ENCODE data around the gene NEK9. TPM values are rescaled to one million over a fixed set of nuclear protein-coding genes. Genes with fewer than 3 reads are reported as not detected.

The NEK9 gene
- total and polyA plus RNA-seq, 2 experiments from 2014 or later = 16.3 to 31.1 TPM

DNA sequence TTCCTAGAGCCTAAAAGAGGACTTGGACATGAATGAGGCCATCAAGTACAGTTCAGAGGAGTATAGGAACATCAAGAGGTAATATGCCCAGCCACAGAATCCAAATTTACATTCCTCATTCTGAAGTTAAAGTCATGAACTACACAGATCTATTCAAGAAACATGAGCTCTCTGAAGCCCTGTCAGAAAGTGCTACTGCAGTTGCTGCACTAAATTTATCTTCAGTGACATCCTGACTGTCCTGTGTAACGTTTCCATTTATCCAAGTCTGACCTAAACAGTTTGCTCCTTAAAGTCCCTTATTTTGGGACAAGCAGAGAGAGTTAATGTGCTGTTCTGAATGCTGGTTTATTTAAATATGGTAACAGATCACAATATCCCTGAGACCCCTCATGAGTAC lies 28.2 kb downstream of the NEK9 start (continued):
- TF ChIP-seq ZNF331 (CRISPR knock-in tag; IDR thresholded peaks at IDR 0.05; ENCODE audit: low read depth) = no peak
- no peak for TF ChIP-seq POLR2AphosphoS5 (IDR thresholded peaks at IDR 0.05; ENCODE audit: low read depth)
- TF ChIP-seq EZH2phosphoT487 (IDR thresholded peaks at IDR 0.05; ENCODE audit: unreplicated experiment) = no peak
- TF ChIP-seq EZH2 (IDR thresholded peaks at IDR 0.05; ENCODE audit: low read depth, unreplicated experiment) = no peak

- Mint-ChIP-seq H3K4me1 (no peaks in the 10 kb centered on the region), H3K9me3 (no peaks in the 10 kb centered on the region), H3K27ac (no peak overlapping the region), H3K36me3 (ENCODE audit: low read depth) (peaks cover 75% of the 10 kb centered on the region), H3K4me3 (no peak overlapping the region), H3K27me3 (ENCODE audit: insufficient read depth, low read depth, poor library complexity) (no peaks in the 10 kb centered on the region)
- no peak for DNase-seq (ENCODE audit: low spot score)
- H3K36me3 ChIP-seq (ENCODE audit: insufficient read depth) = peaks cover 15% of the 10 kb centered on the region; the same call in 1 of the 2 replicates
- no peak for TF ChIP-seq ZNF331 (CRISPR knock-in tag; IDR thresholded peaks at IDR 0.05; ENCODE audit: low read depth)
- no peak for TF ChIP-seq POLR2AphosphoS5 (IDR thresholded peaks at IDR 0.05; ENCODE audit: low read depth)
- TF ChIP-seq STAT1 (IDR thresholded peaks at IDR 0.05; ENCODE audit: unreplicated experiment) = no peak
- TF ChIP-seq NANOG (IDR thresholded peaks at IDR 0.05; ENCODE audit: borderline replicate concordance) = no peak
- H3K4me2 ChIP-seq = no peak overlapping the region
- H3K79me2 ChIP-seq (replicated peaks; ENCODE audit: insufficient read depth) = no peaks in the 10 kb centered on the region
- ATAC-seq = no peak
- peaks cover 4% of the 10 kb centered on the region; the same call in 1 of the 2 replicates for H4K20me1 ChIP-seq (replicated peaks; ENCODE audit: insufficient read depth)
- no peak overlapping the region for H3K27ac ChIP-seq (ENCODE audit: low read depth)
- no peak overlapping the region for H3K4me3 ChIP-seq
- no peaks in the 10 kb centered on the region; the same call in 1 of the 2 replicates for H3F3A ChIP-seq (replicated peaks; ENCODE audit: low read depth)
- H3K4me1 ChIP-seq (ENCODE audit: insufficient read depth) = no peaks in the 10 kb centered on the region; the same call in 1 of the 2 replicates
- no peaks in the 10 kb centered on the region for H3K9me2 ChIP-seq (ENCODE audit: insufficient read depth)
- H3K27me3 ChIP-seq (ENCODE audit: insufficient read depth) = no peaks in the 10 kb centered on the region
- H2AFZ ChIP-seq = no peak overlapping the region
Observed at GRCh38 chr14:75098212-75098611, 28.6 kb downstream of the NEK9 start.

DNA sequence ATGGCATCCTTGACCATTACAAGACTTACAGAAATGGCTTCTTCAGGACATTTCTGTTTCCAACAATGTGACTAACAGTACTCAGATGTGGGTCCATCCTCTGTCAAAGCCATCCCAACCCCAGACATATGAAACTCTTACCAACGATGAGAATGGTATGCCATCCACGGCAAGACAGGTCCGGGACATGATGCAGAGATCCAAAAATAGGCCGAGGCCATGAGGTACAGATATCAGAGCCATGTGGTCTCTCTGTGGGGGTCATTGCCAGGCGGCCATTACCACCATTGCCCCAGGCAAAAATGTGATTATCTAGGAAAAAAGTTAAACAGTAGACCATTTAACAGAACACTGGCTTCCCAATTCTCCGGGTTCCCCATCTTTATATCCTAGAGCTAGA lies 29.9 kb downstream of the NEK9 start:
- no peaks in the 10 kb centered on the region for H3K79me2 ChIP-seq (replicated peaks; ENCODE audit: insufficient read depth)
- no peak overlapping the region for H3K4me3 ChIP-seq
- H3K27ac ChIP-seq (ENCODE audit: low read depth) = no peak overlapping the region
- H3K4me2 ChIP-seq = no peak overlapping the region
- peaks cover 15% of the 10 kb centered on the region; the same call in 1 of the 2 replicates for H3K36me3 ChIP-seq (ENCODE audit: insufficient read depth)
- DNase-seq (ENCODE audit: low spot score) = no peak
- H3K4me1 Mint-ChIP-seq = peaks cover 6% of the 10 kb centered on the region; the same call in 2 of the 3 replicates
- H3K9me3 Mint-ChIP-seq = no peaks in the 10 kb centered on the region
- H3F3A ChIP-seq (replicated peaks; ENCODE audit: low read depth) = no peaks in the 10 kb centered on the region; the same call in 1 of the 2 replicates
- H2AFZ ChIP-seq = no peak overlapping the region
- ATAC-seq = no peak
- no peaks in the 10 kb centered on the region for H3K27me3 Mint-ChIP-seq (ENCODE audit: insufficient read depth, low read depth, poor library complexity)
- H3K9me2 ChIP-seq (ENCODE audit: insufficient read depth) = no peaks in the 10 kb centered on the region
- H3K4me1 ChIP-seq (ENCODE audit: insufficient read depth) = no peaks in the 10 kb centered on the region; the same call in 1 of the 2 replicates
- no peaks in the 10 kb centered on the region for H3K27me3 ChIP-seq (ENCODE audit: insufficient read depth)
- H3K36me3 Mint-ChIP-seq (ENCODE audit: low read depth) = peaks cover 73% of the 10 kb centered on the region
- H4K20me1 ChIP-seq (replicated peaks; ENCODE audit: insufficient read depth) = peaks cover 4% of the 10 kb centered on the region; the same call in 1 of the 2 replicates
- H3K4me3 Mint-ChIP-seq = no peak overlapping the region
- H3K27ac Mint-ChIP-seq = no peak overlapping the region
- TF ChIP-seq, protein P1, sequence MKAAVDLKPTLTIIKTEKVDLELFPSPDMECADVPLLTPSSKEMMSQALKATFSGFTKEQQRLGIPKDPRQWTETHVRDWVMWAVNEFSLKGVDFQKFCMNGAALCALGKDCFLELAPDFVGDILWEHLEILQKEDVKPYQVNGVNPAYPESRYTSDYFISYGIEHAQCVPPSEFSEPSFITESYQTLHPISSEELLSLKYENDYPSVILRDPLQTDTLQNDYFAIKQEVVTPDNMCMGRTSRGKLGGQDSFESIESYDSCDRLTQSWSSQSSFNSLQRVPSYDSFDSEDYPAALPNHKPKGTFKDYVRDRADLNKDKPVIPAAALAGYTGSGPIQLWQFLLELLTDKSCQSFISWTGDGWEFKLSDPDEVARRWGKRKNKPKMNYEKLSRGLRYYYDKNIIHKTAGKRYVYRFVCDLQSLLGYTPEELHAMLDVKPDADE (IDR thresholded peaks at IDR 0.05) = no peak
- no peak for TF ChIP-seq STAT1 (IDR thresholded peaks at IDR 0.05; ENCODE audit: unreplicated experiment)
- TF ChIP-seq EZH2 (IDR thresholded peaks at IDR 0.05; ENCODE audit: low read depth, unreplicated experiment) = no peak
- no peak for TF ChIP-seq POLR2AphosphoS5 (IDR thresholded peaks at IDR 0.05; ENCODE audit: low read depth)
- no peak for TF ChIP-seq ZNF331 (CRISPR knock-in tag; IDR thresholded peaks at IDR 0.05; ENCODE audit: low read depth)
- TF ChIP-seq CREB1 (CRISPR knock-in tag; IDR thresholded peaks at IDR 0.05; ENCODE audit: low read depth) = no peak
- TF ChIP-seq ZNF114 (CRISPR knock-in tag; IDR thresholded peaks at IDR 0.05) = no peak
- no peak for TF ChIP-seq NANOG (IDR thresholded peaks at IDR 0.05; ENCODE audit: borderline replicate concordance)
- no peak for TF ChIP-seq JUNB (IDR thresholded peaks at IDR 0.05; ENCODE audit: unreplicated experiment)
- TF ChIP-seq, protein P2, sequence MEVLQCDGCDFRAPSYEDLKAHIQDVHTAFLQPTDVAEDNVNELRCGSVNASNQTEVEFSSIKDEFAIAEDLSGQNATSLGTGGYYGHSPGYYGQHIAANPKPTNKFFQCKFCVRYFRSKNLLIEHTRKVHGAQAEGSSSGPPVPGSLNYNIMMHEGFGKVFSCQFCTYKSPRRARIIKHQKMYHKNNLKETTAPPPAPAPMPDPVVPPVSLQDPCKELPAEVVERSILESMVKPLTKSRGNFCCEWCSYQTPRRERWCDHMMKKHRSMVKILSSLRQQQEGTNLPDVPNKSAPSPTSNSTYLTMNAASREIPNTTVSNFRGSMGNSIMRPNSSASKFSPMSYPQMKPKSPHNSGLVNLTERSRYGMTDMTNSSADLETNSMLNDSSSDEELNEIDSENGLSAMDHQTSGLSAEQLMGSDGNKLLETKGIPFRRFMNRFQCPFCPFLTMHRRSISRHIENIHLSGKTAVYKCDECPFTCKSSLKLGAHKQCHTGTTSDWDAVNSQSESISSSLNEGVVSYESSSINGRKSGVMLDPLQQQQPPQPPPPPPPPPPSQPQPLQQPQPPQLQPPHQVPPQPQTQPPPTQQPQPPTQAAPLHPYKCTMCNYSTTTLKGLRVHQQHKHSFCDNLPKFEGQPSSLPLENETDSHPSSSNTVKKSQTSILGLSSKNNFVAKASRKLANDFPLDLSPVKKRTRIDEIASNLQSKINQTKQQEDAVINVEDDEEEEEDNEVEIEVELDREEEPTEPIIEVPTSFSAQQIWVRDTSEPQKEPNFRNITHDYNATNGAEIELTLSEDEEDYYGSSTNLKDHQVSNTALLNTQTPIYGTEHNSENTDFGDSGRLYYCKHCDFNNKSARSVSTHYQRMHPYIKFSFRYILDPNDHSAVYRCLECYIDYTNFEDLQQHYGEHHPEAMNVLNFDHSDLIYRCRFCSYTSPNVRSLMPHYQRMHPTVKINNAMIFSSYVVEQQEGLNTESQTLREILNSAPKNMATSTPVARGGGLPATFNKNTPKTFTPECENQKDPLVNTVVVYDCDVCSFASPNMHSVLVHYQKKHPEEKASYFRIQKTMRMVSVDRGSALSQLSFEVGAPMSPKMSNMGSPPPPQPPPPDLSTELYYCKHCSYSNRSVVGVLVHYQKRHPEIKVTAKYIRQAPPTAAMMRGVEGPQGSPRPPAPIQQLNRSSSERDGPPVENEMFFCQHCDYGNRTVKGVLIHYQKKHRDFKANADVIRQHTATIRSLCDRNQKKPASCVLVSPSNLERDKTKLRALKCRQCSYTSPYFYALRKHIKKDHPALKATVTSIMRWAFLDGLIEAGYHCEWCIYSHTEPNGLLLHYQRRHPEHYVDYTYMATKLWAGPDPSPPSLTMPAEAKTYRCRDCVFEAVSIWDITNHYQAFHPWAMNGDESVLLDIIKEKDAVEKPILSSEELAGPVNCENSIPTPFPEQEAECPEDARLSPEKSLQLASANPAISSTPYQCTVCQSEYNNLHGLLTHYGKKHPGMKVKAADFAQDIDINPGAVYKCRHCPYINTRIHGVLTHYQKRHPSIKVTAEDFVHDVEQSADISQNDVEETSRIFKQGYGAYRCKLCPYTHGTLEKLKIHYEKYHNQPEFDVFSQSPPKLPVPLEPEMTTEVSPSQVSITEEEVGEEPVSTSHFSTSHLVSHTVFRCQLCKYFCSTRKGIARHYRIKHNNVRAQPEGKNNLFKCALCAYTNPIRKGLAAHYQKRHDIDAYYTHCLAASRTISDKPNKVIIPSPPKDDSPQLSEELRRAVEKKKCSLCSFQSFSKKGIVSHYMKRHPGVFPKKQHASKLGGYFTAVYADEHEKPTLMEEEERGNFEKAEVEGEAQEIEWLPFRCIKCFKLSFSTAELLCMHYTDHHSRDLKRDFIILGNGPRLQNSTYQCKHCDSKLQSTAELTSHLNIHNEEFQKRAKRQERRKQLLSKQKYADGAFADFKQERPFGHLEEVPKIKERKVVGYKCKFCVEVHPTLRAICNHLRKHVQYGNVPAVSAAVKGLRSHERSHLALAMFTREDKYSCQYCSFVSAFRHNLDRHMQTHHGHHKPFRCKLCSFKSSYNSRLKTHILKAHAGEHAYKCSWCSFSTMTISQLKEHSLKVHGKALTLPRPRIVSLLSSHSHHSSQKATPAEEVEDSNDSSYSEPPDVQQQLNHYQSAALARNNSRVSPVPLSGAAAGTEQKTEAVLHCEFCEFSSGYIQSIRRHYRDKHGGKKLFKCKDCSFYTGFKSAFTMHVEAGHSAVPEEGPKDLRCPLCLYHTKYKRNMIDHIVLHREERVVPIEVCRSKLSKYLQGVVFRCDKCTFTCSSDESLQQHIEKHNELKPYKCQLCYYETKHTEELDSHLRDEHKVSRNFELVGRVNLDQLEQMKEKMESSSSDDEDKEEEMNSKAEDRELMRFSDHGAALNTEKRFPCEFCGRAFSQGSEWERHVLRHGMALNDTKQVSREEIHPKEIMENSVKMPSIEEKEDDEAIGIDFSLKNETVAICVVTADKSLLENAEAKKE (CRISPR knock-in tag; IDR thresholded peaks at IDR 0.05) = no peak
- TF ChIP-seq EZH2phosphoT487 (IDR thresholded peaks at IDR 0.05; ENCODE audit: unreplicated experiment) = no peak
